SK-N-SH treated with all-trans-retinoic acid at 6 μM for 48 hours (cell line): ENCODE data around the gene USB1.

Experiments
- ATAC-seq: fragments of 200-7000 bp; cut with Tn5 transposase; 3 replicates; pipeline ENCODE4 v1.9.1; 2020; ENCODE audit warnings: mild to moderate bottlenecking, moderate library complexity
- ARNTL ChIP-seq: fragments of 450-650 bp; formaldehyde crosslinking; IDR thresholded peaks from 2 replicates; pipeline ENCODE4 v1.5.0; 2020; ENCODE audit warnings: low read depth, mild to moderate bottlenecking, moderate library complexity, borderline replicate concordance
- BACH2 ChIP-seq: fragments of 250-450 bp; sonication (Bioruptor Pico); IDR thresholded peaks from 2 replicates; pipeline ENCODE4 v1.9.0; 2021; ENCODE audit warnings: mild to moderate bottlenecking, borderline replicate concordance
- CREB5 ChIP-seq: fragments of 250-450 bp; sonication (Bioruptor Pico); IDR thresholded peaks from 2 replicates; pipeline ENCODE4 v1.5.1; 2020; ENCODE audit warnings: low read depth, mild to moderate bottlenecking, moderate library complexity
- CSDC2 ChIP-seq: fragments of 250-450 bp; sonication (Bioruptor Pico); IDR thresholded peaks from 2 replicates; pipeline ENCODE4 v1.5.0; 2020; ENCODE audit warnings: mild to moderate bottlenecking, moderate library complexity
- CSRNP3 ChIP-seq: fragments of 250-450 bp; sonication (Bioruptor Pico); IDR thresholded peaks from 2 replicates; pipeline ENCODE4 v1.5.1; 2021; ENCODE audit warnings: mild to moderate bottlenecking, moderate library complexity
- ESRRG ChIP-seq: fragments of 250-450 bp; sonication (Bioruptor Pico); IDR thresholded peaks from 2 replicates; pipeline ENCODE4 v1.6.1; 2021; ENCODE audit warnings: mild to moderate bottlenecking
- GLIS3 ChIP-seq: fragments of 250-450 bp; sonication (Bioruptor Pico); IDR thresholded peaks from 2 replicates; pipeline ENCODE4 v1.5.0; 2020; ENCODE audit warnings: mild to moderate bottlenecking, moderate library complexity
- ISL1 ChIP-seq: fragments of 250-450 bp; sonication (Bioruptor Pico); IDR thresholded peaks from 2 replicates; pipeline ENCODE4 v2.1.2; 2022; ENCODE audit warnings: mild to moderate bottlenecking, moderate library complexity
- OSR1 ChIP-seq: fragments of 250-450 bp; sonication (Bioruptor Pico); IDR thresholded peaks from 2 replicates; pipeline ENCODE4 v1.8.0; 2022; ENCODE audit warnings: moderate library complexity, mild to moderate bottlenecking, inconsistent platforms
- PATZ1 ChIP-seq: fragments of 250-450 bp; sonication (Bioruptor Pico); IDR thresholded peaks from 2 replicates; pipeline ENCODE4 v1.8.0; 2020; ENCODE audit warnings: mild to moderate bottlenecking, moderate library complexity, borderline replicate concordance
- POU6F1 ChIP-seq: fragments of 250-450 bp; sonication (Bioruptor Pico); IDR thresholded peaks from 2 replicates; pipeline ENCODE4 v1.8.0; 2021; ENCODE audit warnings: low read depth, mild to moderate bottlenecking, moderate library complexity, borderline replicate concordance
- SNAI2 ChIP-seq: fragments of 250-450 bp; sonication (Bioruptor Pico); IDR thresholded peaks from 2 replicates; pipeline ENCODE4 v1.5.0; 2020; ENCODE audit warnings: mild to moderate bottlenecking, moderate library complexity
- TCF4 ChIP-seq: fragments of 250-450 bp; sonication (Bioruptor Pico); IDR thresholded peaks from 2 replicates; pipeline ENCODE4 v1.8.0; 2021; ENCODE audit warnings: mild to moderate bottlenecking, moderate library complexity, borderline replicate concordance
- TOX ChIP-seq: fragments of 250-450 bp; sonication (Bioruptor Pico); IDR thresholded peaks from 2 replicates; pipeline ENCODE4 v1.8.0; 2021; ENCODE audit warnings: mild to moderate bottlenecking, moderate library complexity, borderline replicate concordance
- ZC3H10 ChIP-seq: fragments of 250-450 bp; sonication (Bioruptor Pico); IDR thresholded peaks from 2 replicates; pipeline ENCODE4 v1.5.1; 2021; ENCODE audit warnings: mild to moderate bottlenecking, moderate library complexity
- ZFP3 ChIP-seq: fragments of 250-450 bp; sonication (Bioruptor Pico); IDR thresholded peaks from 2 replicates; pipeline ENCODE4 v1.5.0; 2020; ENCODE audit warnings: mild to moderate bottlenecking, moderate library complexity
- ZFP30 ChIP-seq: fragments of 450-650 bp; formaldehyde crosslinking; IDR thresholded peaks from 2 replicates; pipeline ENCODE4 v1.5.0; 2022; ENCODE audit warnings: mild to moderate bottlenecking, moderate library complexity
- ZNF8 ChIP-seq: fragments of 450-650 bp; formaldehyde crosslinking; IDR thresholded peaks from 2 replicates; pipeline ENCODE4 v1.5.0; 2020; ENCODE audit warnings: mild to moderate bottlenecking, moderate library complexity

Gene USB1

GRCh38 chr16:57982385-57982784, 18.8 kb upstream of the USB1 start (continued):
- TF ChIP-seq PATZ1: no peak
- no peak for TF ChIP-seq CSDC2 (CRISPR knock-in tag)
- TF ChIP-seq ZFP30: no peak
- TF ChIP-seq GLIS3 (CRISPR knock-in tag): no peak
- TF ChIP-seq ISL1 (CRISPR knock-in tag): no peak

- peak; percentile 82 for ATAC-seq
- TF ChIP-seq CREB5 (CRISPR knock-in tag) (no peak), TCF4 (CRISPR knock-in tag) (no peak), ZC3H10 (CRISPR knock-in tag) (no peak), ZFP30 (no peak), OSR1 (CRISPR knock-in tag) (no peak), GLIS3 (CRISPR knock-in tag) (no peak), CSRNP3 (CRISPR knock-in tag) (no peak), ESRRG (CRISPR knock-in tag) (no peak), CSDC2 (CRISPR knock-in tag) (no peak)
These were observed 16.6 kb upstream of the USB1 start for GRCh38 chr16:57984443-57985203.

GRCh38 chr16:57985204-57986181, 15.7 kb upstream of the USB1 start:
- peak; percentile 73 for ATAC-seq
- no peak for TF ChIP-seq ISL1 (CRISPR knock-in tag)
- no peak for TF ChIP-seq CSDC2 (CRISPR knock-in tag)
- TF ChIP-seq ZFP3 (CRISPR knock-in tag): no peak
- no peak for TF ChIP-seq SNAI2 (CRISPR knock-in tag)
- TF ChIP-seq BACH2 (CRISPR knock-in tag): no peak
- no peak for TF ChIP-seq ZNF8 (CRISPR knock-in tag)
- no peak for TF ChIP-seq OSR1 (CRISPR knock-in tag)
- no peak for TF ChIP-seq PATZ1
- TF ChIP-seq ARNTL (CRISPR knock-in tag): no peak
- no peak for TF ChIP-seq ESRRG (CRISPR knock-in tag)
- TF ChIP-seq TOX (CRISPR knock-in tag): no peak
- TF ChIP-seq POU6F1: no peak
- TF ChIP-seq GLIS3 (CRISPR knock-in tag): no peak
